GM18951 (cell line): ENCODE results near the gene FRMPD4.

Source experiments
- POLR2A ChIP-seq: IDR thresholded peaks from 4 replicates; pipeline ENCODE4 v1.6.1; 2011; ENCODE audit warnings: mild to moderate bottlenecking; ENCODE audit not compliant: insufficient read length, insufficient read depth; ENCODE audit errors: extremely low read depth
- in situ Hi-C: fragments of 300-500 bp; cut with MboI; formaldehyde crosslinking; loops from one replicate; pipeline ENCODE4 v1.12.0; 2022; ENCODE audit warnings: low sequenced_read_pairs, mixed read lengths, inconsistent platforms; ENCODE audit not compliant: unreplicated experiment

FRMPD4 gene

GRCh38 chrX:12138361-12139313 is at the start of gene FRMPD4:
FRMPD4 (plus strand) TSS chrX:12138473; CDS start chrX:12138972, 499 bp downstream.
- no peak for TF ChIP-seq POLR2A
- in situ Hi-C loops = no loop called here

GRCh38 chrX:12089740-12090139 is 48.5 kb upstream of the FRMPD4 start:
- in situ Hi-C loops = no loop called here
- TF ChIP-seq POLR2A = no peak

- in situ Hi-C loops = no loop called here
- no peak for TF ChIP-seq POLR2A
Observed at GRCh38 chrX:12113321-12113720, 25.0 kb upstream of the FRMPD4 start.

- no peak for TF ChIP-seq POLR2A
- in situ Hi-C loops = no loop called here
Observed at GRCh38 chrX:12115377-12115776, 22.9 kb upstream of the FRMPD4 start.

- in situ Hi-C loops = no loop called here
- no peak for TF ChIP-seq POLR2A
Observed at GRCh38 chrX:12118134-12118533, 20.1 kb upstream of the FRMPD4 start.

GRCh38 chrX:12128017-12128416 is 10.3 kb upstream of the FRMPD4 start:
- no peak for TF ChIP-seq POLR2A
- in situ Hi-C loops = no loop called here

GRCh38 chrX:12137951-12138360 is 317 bp upstream of the FRMPD4 start:
- TF ChIP-seq POLR2A = no peak
- in situ Hi-C loops = no loop called here

- in situ Hi-C loops = no loop called here
Observed at GRCh38 chrX:12139934-12140611, 1.8 kb downstream of the FRMPD4 start.

GRCh38 chrX:12141511-12141910 is 3.2 kb downstream of the FRMPD4 start:
- TF ChIP-seq POLR2A = no peak
- in situ Hi-C loops = no loop called here

More at GRCh38 chrX:12139934-12140611, 1.8 kb downstream of the FRMPD4 start:
- TF ChIP-seq POLR2A = no peak

- no peak for TF ChIP-seq POLR2A
- in situ Hi-C loops = no loop called here
Observed at GRCh38 chrX:12142661-12143060, 4.4 kb downstream of the FRMPD4 start.

GRCh38 chrX:12145402-12145801 is 7.1 kb downstream of the FRMPD4 start:
- TF ChIP-seq POLR2A = no peak
- in situ Hi-C loops = no loop called here

GRCh38 chrX:12149670-12150407 is 11.6 kb downstream of the FRMPD4 start:
- no peak for TF ChIP-seq POLR2A

GRCh38 chrX:12153317-12153716 is 15.0 kb downstream of the FRMPD4 start:
- in situ Hi-C loops = no loop called here
- no peak for TF ChIP-seq POLR2A

More at GRCh38 chrX:12149670-12150407, 11.6 kb downstream of the FRMPD4 start:
- in situ Hi-C loops = no loop called here
